Sigmoid colon (tissue), 7 donors: Measurements from ENCODE around the gene GABRB1. TPM values are rescaled to one million over a fixed set of nuclear protein-coding genes. Genes with fewer than 3 reads are reported as not detected.

ENCODE experiments used
- DNase-seq: peaks from one replicate; pipeline ENCODE4 v3.0.0-alpha.2; 2019
- H3K27ac ChIP-seq, 4 donors: fragments of 200-600 bp; sonication (generic); one replicate each; pipeline ENCODE4 v1.5.1; 2016 to 2019; ENCODE audit warnings: mild to moderate bottlenecking in 1 of 4
- H3K27me3 ChIP-seq, 3 donors: fragments of 200-600 bp; sonication (generic); one replicate each; pipeline ENCODE4 v1.5.1; 2019; ENCODE audit warnings: mild to moderate bottlenecking in 1 of 3
- H3K36me3 ChIP-seq, 4 donors: fragments of 200-600 bp; sonication (generic); one replicate each; pipeline ENCODE4 v1.5.1; 2016 to 2019
- H3K4me1 ChIP-seq, 4 donors: fragments of 200-600 bp; sonication (generic); one replicate each; pipeline ENCODE4 v1.5.1; 2017 to 2019
- H3K4me3 ChIP-seq, 4 donors: fragments of 200-600 bp; sonication (generic); one replicate each; pipeline ENCODE4 v1.5.1; 2017 to 2019; ENCODE audit warnings: mild to moderate bottlenecking in 2 of 4, moderate library complexity in 1 of 4
- H3K9me3 ChIP-seq, 4 donors: fragments of 200-600 bp in 3 of 4; sonication (generic) in 3 of 4; one replicate each; pipeline versions ENCODE4 v1.5.1 to v1.6.1; 2013 to 2019
- CTCF ChIP-seq, 4 experiments: fragments of 450-650 bp in 3 of 4; fragments of 200-600 bp in 1 of 4; IDR thresholded peaks; one replicate each; pipeline ENCODE4 v1.5.1; 2016 to 2019; ENCODE audit warnings: antibody characterized with exemption in 4 of 4, mild to moderate bottlenecking in 3 of 4, moderate library complexity in 2 of 4
- EP300 ChIP-seq, 4 donors: sonication (generic); formaldehyde crosslinking; IDR thresholded peaks; one replicate each; pipeline ENCODE4 v1.6.1; 2017; ENCODE audit warnings: antibody characterized with exemption in 4 of 4
- POLR2A ChIP-seq, 2 donors: fragments of 450-650 bp; IDR thresholded peaks; one replicate each; pipeline ENCODE4 v1.6.1; 2016; ENCODE audit warnings: antibody characterized with exemption in 2 of 2, mild to moderate bottlenecking in 2 of 2, moderate library complexity in 2 of 2
- POLR2AphosphoS5 ChIP-seq, 4 donors: sonication (generic); formaldehyde crosslinking; IDR thresholded peaks; one replicate each; pipeline ENCODE4 v1.6.1; 2017; ENCODE audit warnings: antibody characterized with exemption in 4 of 4
- WGBS, 2 donors: extraction: QIAGEN DNeasy Blood & Tissue Kit; methylation state at CpG; one replicate each; pipeline ENCODE4 v1.1.7; 2013; 5-methylcytosine and 5-hydroxymethylcytosine counted together
- intact Hi-C: fragments of 100-400 bp; cut with DNase I; formaldehyde crosslinking; loops from one replicate; pipeline ENCODE4 v1.15.1; 2023
- polyA plus RNA-seq, 3 donors: library from polyadenylated mRNA; stranded (reverse); fragments of 200-250 nt; gene quantifications; one replicate each; pipeline ENCODE4 v1.2.3, GENCODE V29; 2013
- total RNA-seq, 4 donors: library from RNA; depleted of rRNA; stranded (reverse); fragments of >200 nt; gene quantifications; one replicate each; pipeline ENCODE4 v1.1.0, GENCODE V29; 2016
- donor health status: healthy with polysubstance abuse.
- donor health status: Bipolar disorder and iron deficiency.
- donor health status: healthy.

Gene GABRB1
- total and polyA plus RNA-seq, 7 donors, result 0.22 to 1.7 (median 0.49) TPM; not detected in 2

- no peak overlapping the region for H3K27ac ChIP-seq
- no peak for DNase-seq
- intact Hi-C loops, result no loop called here
- H3K36me3 ChIP-seq, result no peaks in the 10 kb centered on the region
- H3K27me3 ChIP-seq, result no peaks in the 10 kb centered on the region
- H3K4me1 ChIP-seq, result no peaks in the 10 kb centered on the region
- TF ChIP-seq CTCF (IDR thresholded peaks at IDR 0.05) (no peak), POLR2AphosphoS5 (IDR thresholded peaks at IDR 0.05) (no peak), EP300 (IDR thresholded peaks at IDR 0.05) (no peak), POLR2A (IDR thresholded peaks at IDR 0.05) (no peak)
- no peak overlapping the region for H3K4me3 ChIP-seq
- H3K9me3 ChIP-seq, result no peaks in the 10 kb centered on the region
These were observed 277.8 kb downstream of the GABRB1 start for GRCh38 chr4:47309165-47309564.

GRCh38 chr4:47312170-47312569 lies 280.8 kb downstream of the GABRB1 start:
- Histone ChIP-seq H3K9me3 (no peaks in the 10 kb centered on the region), H3K27me3 (no peaks in the 10 kb centered on the region), H3K36me3 (no peaks in the 10 kb centered on the region), H3K27ac (no peak overlapping the region), H3K4me1 (no peaks in the 10 kb centered on the region), H3K4me3 (no peak overlapping the region)
- WGBS, 2 donors, result 81 to 90% methylated on average over 2 of the region's 2 CpGs
- intact Hi-C loops, result no loop called here
- TF ChIP-seq CTCF (IDR thresholded peaks at IDR 0.05), result no peak
- DNase-seq, result no peak

- no peak overlapping the region for H3K27ac ChIP-seq
- H3K9me3 ChIP-seq, result no peaks in the 10 kb centered on the region
- DNase-seq, result no peak
- H3K36me3 ChIP-seq, result no peaks in the 10 kb centered on the region
- no peaks in the 10 kb centered on the region for H3K27me3 ChIP-seq
- intact Hi-C loops, result no loop called here
- TF ChIP-seq EP300 (IDR thresholded peaks at IDR 0.05) (no peak), POLR2AphosphoS5 (IDR thresholded peaks at IDR 0.05) (no peak), CTCF (IDR thresholded peaks at IDR 0.05) (no peak), POLR2A (IDR thresholded peaks at IDR 0.05) (no peak)
- H3K4me3 ChIP-seq, result no peak overlapping the region
- H3K4me1 ChIP-seq, result no peaks in the 10 kb centered on the region
These were observed 282.0 kb downstream of the GABRB1 start for GRCh38 chr4:47313384-47313783.

- Histone ChIP-seq H3K4me1 (no peaks in the 10 kb centered on the region), H3K27ac (no peak overlapping the region), H3K9me3 (no peaks in the 10 kb centered on the region), H3K36me3 (no peaks in the 10 kb centered on the region), H3K27me3 (no peaks in the 10 kb centered on the region), H3K4me3 (no peak overlapping the region)
- no peak for TF ChIP-seq CTCF (IDR thresholded peaks at IDR 0.05)
- TF ChIP-seq EP300 (IDR thresholded peaks at IDR 0.05), result no peak
- TF ChIP-seq POLR2A (IDR thresholded peaks at IDR 0.05), result no peak
- no peak for TF ChIP-seq POLR2AphosphoS5 (IDR thresholded peaks at IDR 0.05)
- DNase-seq, result no peak
- intact Hi-C loops, result no loop called here
These were observed 284.0 kb downstream of the GABRB1 start for GRCh38 chr4:47315346-47315745.

- WGBS, 2 donors, result 93 to 94% methylated on average over 3 of the region's 3 CpGs
- Histone ChIP-seq H3K4me1 (no peaks in the 10 kb centered on the region), H3K4me3 (no peak overlapping the region), H3K27ac (no peak overlapping the region), H3K9me3 (no peaks in the 10 kb centered on the region), H3K36me3 (no peaks in the 10 kb centered on the region), H3K27me3 (no peaks in the 10 kb centered on the region)
- intact Hi-C loops, result no loop called here
- TF ChIP-seq POLR2A (IDR thresholded peaks at IDR 0.05), result no peak
- TF ChIP-seq EP300 (IDR thresholded peaks at IDR 0.05), result no peak
- TF ChIP-seq POLR2AphosphoS5 (IDR thresholded peaks at IDR 0.05), result no peak
- no peak for TF ChIP-seq CTCF (IDR thresholded peaks at IDR 0.05)
- no peak for DNase-seq
These were observed 294.7 kb downstream of the GABRB1 start for GRCh38 chr4:47326025-47326424.
